ENCODE data around the gene ST6GALNAC5.

Gene ST6GALNAC5

DNA sequence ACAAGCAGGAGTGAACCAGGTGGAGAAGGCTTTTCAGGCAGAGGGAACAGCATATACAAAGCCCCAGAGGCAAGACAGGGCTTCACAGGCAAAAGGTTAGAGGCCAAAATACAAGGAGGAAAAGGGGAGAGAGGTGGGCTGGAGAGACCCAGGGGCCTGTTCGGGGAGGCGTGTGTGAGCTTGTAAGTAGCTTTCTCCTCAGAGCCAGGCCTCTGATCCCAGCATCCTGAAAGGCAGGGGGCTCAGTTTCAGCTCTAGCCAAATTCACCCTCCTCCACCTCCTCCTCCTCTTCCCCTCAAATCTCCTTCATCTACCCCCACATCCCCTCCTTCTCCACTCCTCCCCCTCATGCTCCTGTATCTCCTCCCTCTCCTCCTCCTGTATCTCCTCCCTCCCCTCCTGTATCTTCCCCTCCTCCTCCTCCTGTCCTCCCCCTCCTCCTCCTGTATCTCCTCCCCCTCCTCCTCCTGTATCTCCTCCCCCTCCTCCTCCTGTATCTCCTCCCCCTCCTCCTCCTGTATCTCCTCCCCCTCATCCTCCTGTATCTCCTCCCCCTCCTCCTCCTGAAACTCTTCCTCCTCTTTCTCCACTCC lies 148.6 kb downstream of the ST6GALNAC5 start:
- no peak for DNase-seq

DNA sequence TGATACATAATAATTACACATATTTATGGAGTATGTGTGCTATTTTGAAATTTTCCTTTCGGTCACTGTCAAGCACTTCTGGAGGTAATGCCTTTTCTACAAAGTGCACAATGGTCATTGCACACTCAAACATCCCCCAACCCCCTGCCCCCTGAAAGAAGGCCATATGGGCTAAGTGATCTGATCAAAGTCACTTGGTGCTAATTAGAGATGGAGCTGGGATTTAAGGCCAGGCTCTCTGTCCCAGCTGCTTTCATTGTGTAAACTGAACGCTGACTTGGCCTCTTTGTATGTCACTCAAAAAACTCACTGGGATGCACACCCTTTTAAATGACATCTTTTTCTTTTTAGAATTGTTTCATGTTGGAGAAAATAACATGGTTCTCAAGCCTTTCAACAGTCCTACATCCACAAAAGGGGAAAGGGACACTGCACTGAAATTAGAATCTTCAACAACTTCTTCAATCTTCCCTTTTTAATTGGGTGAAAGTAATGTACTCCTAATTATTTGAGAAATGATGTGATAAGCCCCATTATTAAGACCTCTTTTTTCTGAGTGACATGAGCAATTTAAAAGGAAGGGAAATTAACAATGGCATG lies 149.2 kb downstream of the ST6GALNAC5 start:
- no peak for DNase-seq

DNA sequence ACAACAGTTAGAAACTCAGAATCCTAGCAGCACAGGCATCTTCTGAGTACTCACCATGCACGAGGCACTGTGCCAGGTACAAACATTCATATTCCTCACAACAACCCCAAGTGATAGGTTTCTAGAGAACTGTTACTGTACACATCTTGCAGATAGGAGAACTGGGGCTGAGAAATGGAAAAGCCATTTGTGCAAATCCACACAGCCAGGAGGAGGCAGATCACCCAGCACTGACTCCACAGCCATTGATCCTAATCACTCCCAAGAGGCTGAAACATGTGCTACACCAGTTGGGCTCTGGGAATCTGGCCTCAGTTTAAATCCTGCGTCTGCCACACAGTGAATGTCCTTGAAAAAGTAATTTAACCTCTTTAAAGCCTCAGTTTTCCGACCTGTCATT lies 151.0 kb downstream of the ST6GALNAC5 start:
- DNase-seq = no peak

DNA sequence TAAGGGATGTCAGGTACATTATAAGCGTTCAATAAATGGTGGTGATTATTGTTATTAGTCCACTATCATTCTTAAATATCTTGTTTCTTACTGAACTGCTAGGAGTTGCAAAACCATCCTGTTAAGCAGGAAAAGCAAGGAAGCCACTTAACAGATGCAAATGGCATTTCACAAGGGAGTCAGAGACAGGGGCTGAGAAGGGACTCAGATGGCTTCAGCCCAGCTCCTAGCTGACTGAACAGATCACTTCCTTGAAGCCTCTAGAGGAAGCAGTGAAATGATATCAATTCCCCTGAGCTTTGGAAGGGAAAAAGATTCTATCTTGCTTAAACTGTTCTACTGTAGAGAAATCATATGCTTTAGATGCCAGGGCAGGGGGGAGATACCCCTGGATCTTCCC lies 151.5 kb downstream of the ST6GALNAC5 start:
- DNase-seq = no peak

DNA sequence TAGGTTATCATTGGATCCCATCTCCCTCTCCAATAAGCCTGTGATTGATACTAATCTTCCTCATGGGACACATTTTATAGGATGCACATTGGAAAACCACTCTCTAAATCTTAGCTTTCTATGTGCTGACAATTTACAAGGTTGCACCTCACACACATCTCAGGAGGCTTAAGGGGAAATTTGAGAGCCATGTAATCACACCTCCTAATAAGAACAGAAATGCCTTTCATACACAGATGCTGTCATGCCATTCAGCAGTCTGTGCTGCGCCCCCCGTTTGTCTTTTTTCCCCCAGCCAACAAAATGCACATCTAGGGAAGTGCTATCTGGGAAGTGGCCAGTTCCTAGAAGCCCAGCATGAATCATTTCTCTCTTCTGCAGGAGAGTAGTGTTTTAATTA lies 154.5 kb downstream of the ST6GALNAC5 start:
- no peak for DNase-seq

DNA sequence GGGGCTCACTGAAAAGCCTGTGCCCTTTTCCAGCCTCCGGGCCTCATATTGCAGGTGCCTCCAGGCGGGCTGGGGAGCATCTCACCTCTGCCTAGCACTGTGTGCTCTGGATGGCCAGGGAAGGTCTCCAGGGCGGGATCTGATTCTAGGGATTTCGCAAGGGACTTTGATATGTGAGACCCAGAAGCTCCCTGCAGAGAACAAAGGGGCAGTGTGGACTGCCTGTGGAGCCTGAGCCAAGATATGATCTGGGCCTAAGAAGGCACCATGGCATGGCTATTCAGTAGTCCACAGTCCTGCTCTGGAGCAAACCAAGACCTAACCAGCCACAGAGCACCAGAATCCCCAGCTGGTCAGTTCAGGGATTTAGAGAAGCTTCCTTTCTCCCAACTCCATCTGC lies 157.2 kb downstream of the ST6GALNAC5 start:
- DNase-seq = no peak

DNA sequence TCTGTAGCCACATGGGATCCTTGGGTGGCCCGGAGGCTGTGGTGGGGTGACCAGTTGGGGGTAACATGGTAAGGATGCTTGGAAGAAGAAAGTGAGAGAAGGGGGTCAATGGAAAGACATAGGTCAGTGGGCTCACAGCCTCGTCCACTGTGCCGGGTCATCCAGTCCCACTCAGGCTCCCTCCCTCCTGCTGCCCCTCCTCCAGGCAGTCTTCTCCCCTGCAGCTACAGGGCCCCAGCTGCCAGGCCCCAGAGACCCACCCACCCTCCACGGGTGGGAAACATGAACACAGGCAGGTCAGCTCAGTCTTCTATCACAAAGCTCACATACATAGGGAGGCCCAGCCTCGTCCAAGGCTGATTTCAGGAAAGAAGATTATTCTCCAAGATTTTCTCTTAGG lies 158.3 kb downstream of the ST6GALNAC5 start:
- no peak for DNase-seq

DNA sequence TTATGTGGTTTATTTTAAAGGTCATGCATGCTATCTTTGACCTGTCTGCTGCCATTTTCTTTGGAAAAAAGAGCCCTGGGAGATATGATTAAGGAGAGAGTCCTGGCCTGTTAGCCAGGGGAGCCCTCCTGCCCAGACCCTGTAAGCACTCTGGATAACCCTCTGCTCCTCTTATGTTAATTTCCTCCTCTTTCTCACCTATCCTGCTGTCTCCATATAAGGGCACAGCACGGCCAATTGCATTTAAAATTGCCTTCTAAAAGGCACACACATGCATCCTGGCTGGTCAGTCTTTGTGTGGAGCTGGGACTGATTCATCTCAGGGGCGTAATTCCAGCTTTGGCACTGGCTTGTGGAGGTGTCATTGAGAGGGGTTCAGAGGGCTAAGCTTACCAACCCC lies 158.9 kb downstream of the ST6GALNAC5 start:
- no peak for DNase-seq

DNA sequence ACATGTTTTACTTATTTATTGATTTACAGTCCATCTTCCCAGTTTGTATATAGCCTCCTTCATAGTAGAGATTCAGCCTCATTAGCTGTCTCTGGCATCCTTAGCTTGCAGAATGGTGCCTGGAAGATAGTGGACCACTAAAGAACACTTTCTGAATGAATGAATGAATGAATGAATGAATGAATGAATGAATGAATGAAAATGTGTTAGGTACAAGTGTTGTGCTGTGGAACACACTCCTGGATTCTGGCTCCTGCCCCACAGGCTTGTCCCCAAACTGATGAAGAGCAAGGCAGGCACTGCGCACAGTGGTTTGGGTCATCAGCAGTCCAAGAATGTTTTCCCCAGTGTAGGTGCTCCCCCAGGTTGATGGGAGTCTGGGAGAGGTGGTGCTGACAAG lies 159.4 kb downstream of the ST6GALNAC5 start:
- DNase-seq = no peak

DNA sequence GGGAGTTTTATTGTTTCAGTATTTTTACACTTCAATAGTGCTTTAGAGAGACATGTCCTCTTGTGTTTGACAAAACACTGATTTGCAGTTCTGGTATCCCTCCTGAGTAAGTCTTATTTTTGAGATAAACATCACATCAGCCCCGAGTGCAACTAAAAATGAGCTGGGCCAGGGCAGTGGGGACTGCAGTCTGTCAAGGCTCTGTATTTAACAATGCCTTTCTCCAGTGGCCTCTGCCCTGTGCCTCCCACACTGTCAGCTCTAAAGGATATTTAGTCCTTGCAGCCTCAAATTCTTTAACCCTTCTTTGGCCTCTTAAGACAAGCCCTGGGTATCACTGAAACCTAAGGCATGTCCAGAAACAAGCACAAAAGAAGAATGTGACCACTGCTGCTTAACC lies 160.6 kb downstream of the ST6GALNAC5 start:
- no peak for DNase-seq

DNA sequence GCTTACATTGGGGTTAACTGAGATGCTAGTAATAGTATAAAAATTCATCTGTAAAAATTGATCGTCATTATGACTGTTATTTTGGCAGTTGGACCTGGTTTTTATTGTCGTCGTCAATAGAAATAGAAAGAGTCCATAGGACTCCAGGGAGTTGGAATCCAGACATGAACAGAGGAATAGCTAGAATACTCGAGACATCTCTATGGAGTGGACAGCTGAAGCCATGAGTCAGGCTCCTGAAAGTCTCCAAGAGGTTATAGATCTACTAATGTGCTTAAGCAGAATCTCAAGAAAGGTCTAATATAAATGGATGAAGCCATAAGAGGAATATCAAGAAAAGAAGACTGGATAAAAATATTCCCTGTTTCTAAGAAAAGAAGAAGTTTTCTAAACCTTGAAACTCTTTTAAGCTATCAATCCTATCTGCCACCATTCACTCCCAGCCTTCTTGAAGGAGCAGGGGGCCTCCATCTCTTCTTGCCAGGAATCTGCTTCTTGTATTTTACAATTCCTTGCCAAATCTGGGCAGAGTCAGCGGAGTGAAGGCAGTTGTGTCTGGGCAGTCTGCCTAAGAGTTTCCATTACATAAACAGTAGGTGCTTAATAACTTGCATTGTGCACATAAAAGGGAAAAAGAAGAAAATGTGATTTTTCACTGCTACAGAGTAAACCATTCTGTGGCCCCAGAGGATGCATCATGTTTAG lies 163.3 kb downstream of the ST6GALNAC5 start:
- DNase-seq = no peak

DNA sequence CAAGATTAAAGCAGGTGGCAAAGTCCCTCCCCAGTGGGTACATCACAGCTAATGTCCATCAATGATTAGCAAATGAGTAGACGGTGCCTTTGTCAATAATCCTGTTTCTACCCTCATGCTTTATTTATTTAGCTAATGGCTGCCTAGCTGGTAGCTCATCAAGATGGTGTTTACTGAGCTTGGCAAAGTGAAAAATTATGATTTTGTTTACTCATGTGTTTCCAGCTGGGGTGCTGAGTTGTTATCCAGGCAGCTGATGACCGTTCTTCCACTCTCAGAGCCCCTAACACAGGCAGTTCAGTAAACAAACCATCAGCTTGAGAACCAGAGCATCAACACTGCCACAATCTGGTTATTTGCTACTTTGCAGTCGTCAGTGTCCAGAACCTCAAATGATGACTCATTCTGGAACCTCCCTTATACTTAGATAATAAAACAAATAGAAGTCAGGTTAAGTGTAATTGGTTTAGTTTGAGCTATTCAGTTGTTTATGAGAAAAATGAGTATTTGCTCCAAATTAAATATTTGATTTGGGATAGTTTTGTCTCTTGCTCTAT lies 163.9 kb downstream of the ST6GALNAC5 start:
- peak; percentile 98 for DNase-seq

DNA sequence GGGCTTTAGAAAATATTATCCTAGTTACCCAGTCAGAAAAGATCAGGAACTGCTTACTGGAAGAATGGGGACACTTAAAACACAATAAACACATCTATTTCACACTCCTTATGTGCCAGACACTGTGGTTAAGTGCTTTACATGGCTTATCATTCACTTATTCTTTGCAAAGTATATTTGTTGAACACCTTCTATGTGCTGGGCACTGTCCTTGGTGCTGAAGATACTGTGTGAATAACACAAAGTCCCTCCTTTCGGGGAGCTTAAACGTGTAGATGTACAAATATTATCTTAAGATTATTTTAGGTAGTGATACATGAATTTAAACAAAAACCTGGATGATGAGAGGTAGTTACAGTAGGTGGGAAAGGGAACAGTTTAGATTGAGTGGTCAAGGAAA lies 169.3 kb downstream of the ST6GALNAC5 start:
- no peak for DNase-seq

DNA sequence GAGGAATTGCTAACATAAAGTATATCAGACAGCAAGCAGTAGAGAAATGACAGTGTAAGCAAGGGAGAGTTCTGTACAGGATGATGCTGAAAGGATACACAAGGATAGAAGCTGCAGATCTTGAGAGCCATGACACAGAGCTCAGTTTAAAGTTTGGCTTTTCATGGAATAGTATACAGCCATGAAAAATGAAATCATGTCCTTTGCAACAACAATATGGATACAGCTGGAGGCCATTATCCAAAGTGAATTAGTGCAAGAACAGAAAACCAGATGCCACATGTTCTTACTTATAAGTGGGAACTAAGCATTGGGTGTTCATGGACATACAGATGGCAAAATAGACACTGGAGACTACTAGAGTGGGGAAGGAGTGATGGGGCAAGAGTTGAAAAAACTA lies 169.8 kb downstream of the ST6GALNAC5 start:
- no peak for DNase-seq

DNA sequence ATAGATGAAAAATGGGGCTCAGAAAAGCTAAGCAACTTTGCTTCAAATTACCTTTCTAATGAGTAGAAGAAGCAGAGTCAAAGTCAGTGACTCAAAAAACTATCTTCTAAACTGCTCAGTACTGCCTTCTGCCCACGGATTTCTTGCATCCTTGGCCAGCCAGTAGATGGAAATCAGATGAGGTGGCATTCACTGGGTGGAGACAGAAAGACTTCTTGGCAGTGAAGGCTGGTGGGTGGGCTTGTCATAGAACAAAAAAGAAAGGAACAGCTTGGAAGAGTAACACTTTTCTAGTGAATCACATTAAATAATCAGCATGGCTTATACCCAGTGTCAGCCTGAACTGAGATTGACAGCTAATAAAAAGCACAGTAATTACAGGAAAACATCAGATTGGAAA lies 170.7 kb downstream of the ST6GALNAC5 start:
- DNase-seq = no peak

DNA sequence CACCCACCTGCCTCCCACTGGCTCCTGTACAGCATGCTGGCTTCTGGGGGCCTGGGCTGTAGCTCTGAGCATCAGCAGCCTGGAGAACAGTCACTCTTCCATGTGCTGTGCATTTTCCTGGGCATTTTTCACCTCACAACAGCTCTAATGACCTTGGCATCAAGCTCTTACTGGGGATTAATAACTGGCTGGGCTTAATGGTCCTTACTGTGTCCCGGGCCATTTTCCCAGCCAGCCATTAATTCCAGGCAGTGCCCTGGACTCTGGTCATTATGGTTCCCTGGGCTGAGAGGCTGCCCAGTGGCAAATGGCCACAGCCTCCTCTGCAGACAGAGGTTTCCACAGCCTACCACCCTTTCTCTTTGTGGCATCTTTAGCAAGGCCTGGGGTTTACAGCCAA lies 171.8 kb downstream of the ST6GALNAC5 start:
- DNase-seq = no peak

DNA sequence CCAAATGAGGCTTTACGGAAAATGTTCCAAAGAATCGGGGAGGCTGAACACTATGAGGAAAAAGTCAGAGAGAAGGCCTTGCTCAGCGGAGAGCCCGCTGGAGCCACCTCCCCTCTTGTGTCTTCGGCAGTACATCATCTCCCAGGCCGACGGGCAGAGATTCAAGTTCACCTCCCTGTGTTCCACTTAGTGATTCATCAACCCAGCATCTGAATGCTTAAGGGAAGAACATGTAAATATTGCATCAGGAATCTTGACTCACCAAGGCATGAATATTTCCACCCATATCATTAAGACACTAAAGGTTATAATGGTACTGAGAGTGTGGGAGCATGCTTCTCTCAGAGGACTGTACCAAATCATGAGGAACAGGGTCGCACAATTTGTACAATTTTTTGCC lies 172.5 kb downstream of the ST6GALNAC5 start:
- no peak for DNase-seq

DNA sequence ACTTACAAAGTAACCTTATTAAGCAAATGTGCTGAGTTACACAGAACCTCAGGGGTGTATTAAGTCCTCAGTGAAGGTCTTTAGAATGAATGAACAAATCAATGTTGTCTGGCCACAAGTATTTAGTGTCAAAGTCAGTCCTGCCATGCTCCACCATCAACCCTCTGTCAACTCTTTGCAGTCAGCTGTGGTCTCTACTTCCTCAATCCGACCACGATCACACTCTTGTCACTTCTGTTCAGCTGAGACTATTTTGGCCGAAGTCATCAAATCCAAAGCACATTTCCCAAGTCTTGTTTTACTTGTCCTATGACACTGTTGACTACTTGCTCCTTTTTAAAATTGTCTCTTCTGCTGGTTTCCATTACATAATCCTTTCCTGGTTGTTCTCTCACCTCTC lies 173.5 kb downstream of the ST6GALNAC5 start:
- no peak for DNase-seq

DNA sequence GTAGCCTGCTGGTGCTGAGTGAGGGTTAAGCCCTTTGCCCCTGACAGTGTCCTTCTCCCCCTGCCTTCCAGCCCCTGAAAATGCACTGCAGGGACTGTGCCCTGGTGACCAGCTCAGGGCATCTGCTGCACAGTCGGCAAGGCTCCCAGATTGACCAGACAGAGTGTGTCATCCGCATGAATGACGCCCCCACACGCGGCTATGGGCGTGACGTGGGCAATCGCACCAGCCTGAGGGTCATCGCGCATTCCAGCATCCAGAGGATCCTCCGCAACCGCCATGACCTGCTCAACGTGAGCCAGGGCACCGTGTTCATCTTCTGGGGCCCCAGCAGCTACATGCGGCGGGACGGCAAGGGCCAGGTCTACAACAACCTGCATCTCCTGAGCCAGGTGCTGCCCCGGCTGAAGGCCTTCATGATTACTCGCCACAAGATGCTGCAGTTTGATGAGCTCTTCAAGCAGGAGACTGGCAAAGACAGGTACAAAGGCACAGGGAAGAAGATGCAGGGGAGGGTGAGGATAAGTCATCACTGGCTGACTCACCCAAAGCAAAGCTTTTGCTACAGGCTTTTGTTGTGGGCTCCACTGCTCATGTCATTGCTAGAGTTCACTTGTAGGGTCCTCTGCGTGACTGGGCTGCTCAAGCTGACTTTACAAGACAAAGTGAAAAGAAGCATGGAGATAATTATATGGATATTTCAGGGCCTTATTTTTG lies 177.0 kb downstream of the ST6GALNAC5 start:
- DNase-seq = no peak

DNA sequence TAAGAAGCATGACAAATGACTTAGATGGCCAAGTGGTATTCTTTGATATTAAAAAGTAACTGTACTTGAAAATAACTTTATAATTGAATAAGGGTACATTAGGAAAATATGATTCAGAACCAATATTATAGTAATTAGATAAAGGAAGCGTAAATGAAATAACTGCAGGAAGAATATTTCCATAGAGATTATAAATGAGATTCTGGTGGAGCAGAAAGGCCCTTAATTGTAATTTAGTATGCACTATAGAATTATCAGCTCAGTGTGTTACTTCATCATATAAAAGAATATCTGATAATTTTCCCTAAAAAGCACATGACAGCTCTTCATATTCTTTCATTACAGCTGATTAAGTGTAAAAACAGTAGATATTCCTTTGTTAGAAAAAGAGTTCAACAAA lies 180.3 kb downstream of the ST6GALNAC5 start:
- no peak for DNase-seq

DNA sequence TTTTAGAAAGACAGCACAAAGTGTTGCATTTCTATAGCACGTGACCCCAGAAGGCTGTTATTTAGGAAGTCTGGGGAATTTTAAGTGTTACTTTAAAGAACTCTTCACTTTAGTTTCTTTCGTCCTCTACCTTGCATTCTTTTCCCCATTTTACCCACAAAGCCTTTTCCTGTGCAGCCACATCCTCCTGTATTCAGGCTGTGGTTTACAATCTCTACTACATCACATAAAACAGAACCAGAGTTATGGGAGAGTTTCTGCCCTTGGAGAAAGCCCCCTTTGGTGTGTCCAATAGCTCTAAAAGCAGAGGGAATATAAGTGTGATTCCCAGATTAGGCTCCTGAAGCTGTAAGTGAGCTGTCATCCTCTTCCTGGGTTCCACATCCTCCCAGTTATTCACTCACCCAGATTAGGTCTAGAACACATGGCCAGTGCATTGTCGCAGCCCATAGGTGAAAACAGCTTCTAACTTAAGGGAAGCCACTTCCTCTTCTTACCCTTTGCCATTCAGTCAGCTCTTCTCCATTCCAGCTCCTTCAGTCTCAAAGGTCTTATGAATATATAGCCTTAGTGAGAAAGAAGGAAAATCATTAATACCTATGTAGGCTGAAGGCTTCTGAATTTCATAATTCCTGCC lies 180.8 kb downstream of the ST6GALNAC5 start:
- no peak for DNase-seq

DNA sequence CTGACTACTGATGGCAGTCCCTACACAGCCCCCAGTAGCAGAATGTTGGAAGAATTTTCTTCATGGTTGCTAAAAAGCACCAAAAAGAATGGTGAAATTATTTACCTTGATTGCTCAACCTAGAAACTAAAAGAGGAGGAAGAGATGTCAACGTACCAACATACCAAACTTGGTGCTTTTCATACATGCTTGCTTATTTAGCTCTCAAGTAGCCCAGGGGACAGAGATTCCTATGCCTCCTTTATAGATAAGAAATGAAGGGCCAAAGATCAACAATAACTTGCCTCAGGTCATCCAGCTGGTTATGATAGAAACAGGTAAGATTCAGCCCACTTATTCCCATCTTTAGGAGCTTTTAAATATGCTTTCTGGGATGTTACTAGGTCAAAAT lies 181.3 kb downstream of the ST6GALNAC5 start:
- no peak for DNase-seq

DNA sequence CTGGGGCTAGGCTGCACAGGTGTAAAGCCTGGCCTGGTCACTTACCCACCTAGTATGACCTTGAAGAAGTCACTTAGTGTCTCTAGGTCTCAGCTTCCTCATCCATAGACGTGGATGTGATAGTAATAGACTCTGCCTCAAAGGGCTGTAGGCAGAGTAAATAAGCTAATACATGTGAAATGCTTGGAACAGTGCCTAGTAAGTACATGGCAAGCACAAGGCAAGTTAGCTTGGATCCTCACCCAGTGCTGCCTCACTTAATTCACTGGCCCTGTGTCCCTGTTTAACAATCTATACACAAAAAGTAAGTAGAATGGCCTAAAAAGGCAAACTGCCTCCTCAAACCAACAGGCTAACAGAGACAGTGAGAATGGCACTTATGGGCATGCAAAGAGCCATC lies 184.1 kb downstream of the ST6GALNAC5 start:
- no peak for DNase-seq
